Smooth muscle cell (in vitro differentiated cells): ENCODE results near the gene APC2. TPM values are rescaled to one million over a fixed set of nuclear protein-coding genes. Genes with fewer than 3 reads are reported as not detected.

Experiments
- DNase-seq: peaks from one replicate; lab custom pipeline; 2025; ENCODE audit not compliant: unreplicated experiment; lab: John Stamatoyannopoulos, UW
- H2AFZ ChIP-seq: fragments of 200-600 bp; sonication (generic); 2 replicates; pipeline ENCODE4 v1.6.0; 2016; ENCODE audit warnings: antibody characterized with exemption, low read depth, mild to moderate bottlenecking
- H3F3A ChIP-seq: fragments of 200-600 bp; sonication (generic); 2 replicates; pipeline ENCODE4 v1.6.0; 2017; ENCODE audit warnings: antibody characterized with exemption, low read depth
- H3K27ac ChIP-seq: fragments of 200-600 bp; sonication (generic); 2 replicates; pipeline ENCODE4 v1.5.1; 2016; ENCODE audit warnings: low read depth, mild to moderate bottlenecking
- H3K27me3 ChIP-seq: fragments of 200-600 bp; sonication (generic); 2 replicates; pipeline ENCODE4 v1.6.1; 2016; ENCODE audit warnings: low read depth, mild to moderate bottlenecking
- H3K36me3 ChIP-seq: fragments of 200-600 bp; sonication (generic); 2 replicates; pipeline ENCODE4 v1.5.1; 2016; ENCODE audit warnings: low read depth
- H3K4me1 ChIP-seq: fragments of 200-600 bp; sonication (generic); 2 replicates; pipeline ENCODE4 v1.5.1; 2016; ENCODE audit warnings: low read depth
- H3K4me2 ChIP-seq: fragments of 200-600 bp; sonication (generic); 2 replicates; pipeline ENCODE4 v1.6.0; 2016; ENCODE audit warnings: mild to moderate bottlenecking
- H3K4me3 ChIP-seq: fragments of 200-600 bp; sonication (generic); 2 replicates; pipeline ENCODE4 v1.5.1; 2016; ENCODE audit warnings: mild to moderate bottlenecking
- H3K79me2 ChIP-seq: fragments of 200-600 bp; sonication (generic); 2 replicates; pipeline ENCODE4 v1.6.0; 2016; ENCODE audit warnings: low read depth, mild to moderate bottlenecking
- H3K9ac ChIP-seq: fragments of 200-600 bp; sonication (generic); 2 replicates; pipeline ENCODE4 v1.6.0; 2016; ENCODE audit warnings: low read depth
- H3K9me3 ChIP-seq: fragments of 200-600 bp; sonication (generic); replicated peaks from 2 replicates; pipeline ENCODE4 v1.5.1; 2016; ENCODE audit warnings: low read depth
- H4K20me1 ChIP-seq: fragments of 200-600 bp; sonication (generic); 2 replicates; pipeline ENCODE4 v1.6.0; 2016; ENCODE audit warnings: low read depth
- CTCF ChIP-seq: fragments of 200-600 bp; sonication (generic); IDR thresholded peaks from 2 replicates; pipeline ENCODE4 v1.5.1; 2017; ENCODE audit warnings: borderline replicate concordance, mild to moderate bottlenecking, antibody characterized with exemption; ENCODE audit not compliant: insufficient read depth, poor library complexity, severe bottlenecking
- WGBS: methylation state at CpG from one replicate; pipeline ENCODE4 v1.1.7; 2016; ENCODE audit warnings: low lambda C conversion rate; 5-methylcytosine and 5-hydroxymethylcytosine counted together
- polyA plus RNA-seq: library from polyadenylated mRNA; unstranded; fragments of >200 nt; fragmentation: Nextera tagmentation; extraction: Ambion mirVana; gene quantifications from 2 replicates; pipeline ENCODE4 v1.2.1, GENCODE V29; 2016
- total RNA-seq: library from RNA; depleted of rRNA; stranded (reverse); fragments of >200 nt; gene quantifications from 2 replicates; pipeline ENCODE4 v1.2.3, GENCODE V29; 2014

Gene APC2
- total and polyA plus RNA-seq, 2 experiments from 2014 or later: 0.18 to 0.30 TPM

- H3K4me3 ChIP-seq: no peak overlapping the region
- no peak overlapping the region for H2AFZ ChIP-seq
Measured at GRCh38 chr19:1410136-1410786, 39.7 kb upstream of the APC2 start.

GRCh38 chr19:1410789-1411188 lies 39.1 kb upstream of the APC2 start:
- H3F3A ChIP-seq: peaks cover 23% of the 10 kb centered on the region
- no peak overlapping the region for H3K27ac ChIP-seq
- 94% methylated on average over 9 of the region's 9 CpGs for WGBS
- no peak overlapping the region for H2AFZ ChIP-seq
- H3K36me3 ChIP-seq: no peaks in the 10 kb centered on the region
- H3K27me3 ChIP-seq: no peaks in the 10 kb centered on the region
- no peak for DNase-seq
- no peaks in the 10 kb centered on the region for H3K9me3 ChIP-seq
- H3K4me3 ChIP-seq: no peak overlapping the region
- H3K4me2 ChIP-seq: peak overlapping the region; percentile 95
- H3K4me1 ChIP-seq: peaks cover 20% of the 10 kb centered on the region
- H3K9ac ChIP-seq: no peak overlapping the region
- no peak for TF ChIP-seq CTCF
- H4K20me1 ChIP-seq: peaks cover 69% of the 10 kb centered on the region
- peaks cover 72% of the 10 kb centered on the region for H3K79me2 ChIP-seq

More at GRCh38 chr19:1410136-1410786, 39.7 kb upstream of the APC2 start:
- Histone ChIP-seq H4K20me1 (peaks cover 66% of the 10 kb centered on the region), H3K4me1 (peaks cover 17% of the 10 kb centered on the region), H3K4me2 (peak overlapping the region; percentile 95), H3K79me2 (peaks cover 72% of the 10 kb centered on the region), H3F3A (peaks cover 21% of the 10 kb centered on the region), H3K9me3 (no peaks in the 10 kb centered on the region), H3K36me3 (no peaks in the 10 kb centered on the region), H3K27me3 (no peaks in the 10 kb centered on the region), H3K27ac (no peak overlapping the region), H3K9ac (no peak overlapping the region)
- 90% methylated on average over 22 of the region's 23 CpGs for WGBS
- TF ChIP-seq CTCF: no peak
- no peak for DNase-seq

GRCh38 chr19:1411255-1412191 lies 38.4 kb upstream of the APC2 start:
- peaks cover 23% of the 10 kb centered on the region for H3F3A ChIP-seq
- H3K27ac ChIP-seq: no peak overlapping the region
- no peaks in the 10 kb centered on the region for H3K9me3 ChIP-seq
- peaks cover 73% of the 10 kb centered on the region for H3K79me2 ChIP-seq
- H3K27me3 ChIP-seq: no peaks in the 10 kb centered on the region
- H3K4me1 ChIP-seq: peaks cover 27% of the 10 kb centered on the region
- H3K4me2 ChIP-seq: no peak overlapping the region
- 89% methylated on average over 29 of the region's 29 CpGs for WGBS
- no peak overlapping the region for H2AFZ ChIP-seq
- peaks cover 76% of the 10 kb centered on the region for H4K20me1 ChIP-seq
- H3K9ac ChIP-seq: no peak overlapping the region
- no peak for TF ChIP-seq CTCF
- H3K36me3 ChIP-seq: no peaks in the 10 kb centered on the region
- DNase-seq: no peak
- H3K4me3 ChIP-seq: no peak overlapping the region
